A375 (cell line): ENCODE data around the gene CBX3. TPM values are rescaled to one million over a fixed set of nuclear protein-coding genes. Genes with fewer than 3 reads are reported as not detected.

Experiments
- total RNA-seq: library from RNA; depleted of rRNA; stranded (reverse); fragments of >200 nt; shearing (Covaris generic); gene quantifications from 2 replicates; pipeline ENCODE4 v1.2.3, GENCODE V29; 2014; rRNA removed

Gene CBX3
- 213 and 249 TPM in 2 replicates for total RNA-seq

GRCh38 chr7:26201247-26202018, at the start of gene CBX3:
Gene CBX3 (plus strand): TSS chr7:26201745. CDS start chr7:26202999, 1,254 bp downstream.

GRCh38 chr7:26151953-26152781, 49.4 kb upstream of the CBX3 start, which contains the start of gene NFE2L3:
Gene NFE2L3 (plus strand): TSS chr7:26152198. CDS start chr7:26152499, 301 bp downstream.

GRCh38 chr7:26200444-26201246, 900 bp upstream of the CBX3 start, which contains the start of gene HNRNPA2B1:
Gene HNRNPA2B1 (minus strand): TSS chr7:26200746. CDS start chr7:26200577, 169 bp downstream.

Other genes with a start within 250 kb of the CBX3 start
- gene NFE2L3, start 49.5 kb upstream of the CBX3 start, total RNA-seq, result 22.6 and 22.7 TPM in 2 replicates
- gene HNRNPA2B1, start 999 bp upstream of the CBX3 start, total RNA-seq, result 478 and 506 TPM in 2 replicates
- 12.2 and 21.6 TPM in 2 replicates for gene SNX10, start 90.1 kb downstream of the CBX3 start, total RNA-seq